Loucy (cell line): ENCODE measurements around the gene BAIAP3.

Experiments used
- H2AFZ ChIP-seq: fragments of 200-600 bp; sonication (generic); 2 replicates; pipeline ENCODE4 v1.6.0; 2016; ENCODE audit warnings: antibody characterized with exemption, mild to moderate bottlenecking, low read length, moderate library complexity
- H3F3A ChIP-seq: fragments of 200-600 bp; 2 replicates; pipeline ENCODE4 v1.6.0; 2016; ENCODE audit warnings: antibody characterized with exemption, low read depth, mild to moderate bottlenecking
- H3K27me3 ChIP-seq: fragments of 200-600 bp; sonication (generic); 2 replicates; pipeline ENCODE4 v1.6.1; 2014; ENCODE audit warnings: low read length, mild to moderate bottlenecking; ENCODE audit not compliant: insufficient read depth, poor library complexity, severe bottlenecking
- H3K36me3 ChIP-seq: fragments of 200-600 bp; sonication (generic); 2 replicates; pipeline ENCODE4 v1.6.1; 2016; ENCODE audit warnings: low read length; ENCODE audit not compliant: insufficient read depth
- H3K4me1 ChIP-seq: fragments of 200-600 bp; sonication (generic); 2 replicates; pipeline ENCODE4 v1.5.1; 2014; ENCODE audit warnings: low read length, mild to moderate bottlenecking; ENCODE audit not compliant: insufficient read depth, poor library complexity, severe bottlenecking
- H3K4me2 ChIP-seq: fragments of 200-600 bp; sonication (generic); 2 replicates; pipeline ENCODE4 v1.6.0; 2014; ENCODE audit warnings: antibody characterized with exemption, low read length, low read depth, mild to moderate bottlenecking; ENCODE audit not compliant: poor library complexity, severe bottlenecking
- H3K4me3 ChIP-seq: fragments of 200-600 bp; sonication (generic); 2 replicates; pipeline ENCODE4 v1.5.1; 2014; ENCODE audit warnings: low read length, mild to moderate bottlenecking, mixed read lengths; ENCODE audit not compliant: poor library complexity, severe bottlenecking
- H3K79me2 ChIP-seq: fragments of 200-600 bp; sonication (generic); 2 replicates; pipeline ENCODE4 v1.6.1; 2014; ENCODE audit warnings: low read length; ENCODE audit not compliant: insufficient read depth
- H3K9ac ChIP-seq: fragments of 200-600 bp; sonication (generic); 2 replicates; pipeline ENCODE4 v1.6.0; 2014; ENCODE audit warnings: mild to moderate bottlenecking, low read depth, low read length, moderate library complexity; ENCODE audit not compliant: poor library complexity, severe bottlenecking
- H3K9me2 ChIP-seq: fragments of 200-600 bp; sonication (generic); replicated peaks from 2 replicates; pipeline ENCODE4 v1.6.1; 2016; ENCODE audit warnings: low read depth, low read length, mixed read lengths
- H3K9me3 ChIP-seq: fragments of 200-600 bp; sonication (generic); 2 replicates; pipeline ENCODE4 v1.6.1; 2014; ENCODE audit warnings: mild to moderate bottlenecking, antibody characterized with exemption, low read length, low read depth; ENCODE audit not compliant: insufficient read depth
- H4K20me1 ChIP-seq: fragments of 200-600 bp; sonication (generic); 2 replicates; pipeline ENCODE4 v1.6.0; 2014; ENCODE audit warnings: antibody characterized with exemption, low read length, mild to moderate bottlenecking; ENCODE audit not compliant: insufficient read depth, poor library complexity, severe bottlenecking
- CTCF ChIP-seq: fragments of 200-600 bp; sonication (generic); conservative IDR thresholded peaks from 2 replicates; pipeline ENCODE4 v1.5.1; 2014; ENCODE audit warnings: mild to moderate bottlenecking, antibody characterized with exemption, low read length
- EZH2phosphoT487 ChIP-seq: fragments of 200-600 bp; IDR thresholded peaks from 2 replicates; pipeline ENCODE4 v1.6.1; 2018; ENCODE audit warnings: antibody characterized with exemption, mild to moderate bottlenecking, moderate library complexity, borderline replicate concordance

BAIAP3 gene

GRCh38 chr16:1301562-1301961 lies 31.9 kb upstream of the BAIAP3 start:
- no peak overlapping the region for H3K4me3 ChIP-seq
- H3K4me1 ChIP-seq: peaks cover 7% of the 10 kb centered on the region
- no peaks in the 10 kb centered on the region for H3K36me3 ChIP-seq
- no peaks in the 10 kb centered on the region for H3F3A ChIP-seq
- no peaks in the 10 kb centered on the region for H3K9me3 ChIP-seq
- H3K79me2 ChIP-seq: no peaks in the 10 kb centered on the region
- no peak overlapping the region for H2AFZ ChIP-seq
- no peaks in the 10 kb centered on the region for H3K9me2 ChIP-seq
- no peak overlapping the region for H3K4me2 ChIP-seq
- TF ChIP-seq CTCF (no peak), EZH2phosphoT487 (no peak)
- no peak overlapping the region for H3K9ac ChIP-seq
- no peaks in the 10 kb centered on the region for H3K27me3 ChIP-seq
- H4K20me1 ChIP-seq: no peaks in the 10 kb centered on the region

- H3K9me2 ChIP-seq: no peaks in the 10 kb centered on the region
- no peak overlapping the region for H3K4me2 ChIP-seq
- H3K79me2 ChIP-seq: peaks cover 10% of the 10 kb centered on the region
- no peaks in the 10 kb centered on the region for H3K27me3 ChIP-seq
- peaks cover 9% of the 10 kb centered on the region for H4K20me1 ChIP-seq
- H3F3A ChIP-seq: no peaks in the 10 kb centered on the region
- no peak overlapping the region for H3K4me3 ChIP-seq
- no peaks in the 10 kb centered on the region for H3K4me1 ChIP-seq
- H3K9me3 ChIP-seq: no peaks in the 10 kb centered on the region
- H3K9ac ChIP-seq: no peak overlapping the region
- TF ChIP-seq EZH2phosphoT487 (no peak), CTCF (no peak)
- no peaks in the 10 kb centered on the region for H3K36me3 ChIP-seq
- no peak overlapping the region for H2AFZ ChIP-seq
Measured at GRCh38 chr16:1305823-1306222, 27.6 kb upstream of the BAIAP3 start.

DNA sequence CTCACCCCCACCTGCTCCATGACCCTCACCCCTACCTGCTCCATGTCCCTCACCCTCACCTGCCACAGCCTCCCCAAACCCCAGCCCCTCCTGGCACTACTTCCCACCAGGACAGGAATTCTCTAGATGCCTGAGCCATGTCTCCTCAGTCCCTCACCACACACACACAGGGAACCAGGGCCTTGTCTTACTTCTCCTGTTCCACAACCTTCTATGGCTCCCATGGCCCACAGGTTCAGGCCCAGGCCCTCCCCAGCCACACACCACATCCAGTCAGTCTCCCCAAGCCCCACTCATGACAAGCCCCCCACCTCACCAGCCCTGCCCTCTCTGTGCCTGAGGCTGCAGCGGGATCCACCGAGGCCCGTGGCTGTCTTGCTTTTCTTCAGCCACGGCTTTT lies 27.1 kb upstream of the BAIAP3 start:
- Histone ChIP-seq H4K20me1 (peaks cover 14% of the 10 kb centered on the region), H3K4me2 (no peak overlapping the region), H3K27me3 (no peaks in the 10 kb centered on the region), H3K9me3 (no peaks in the 10 kb centered on the region), H3K36me3 (no peaks in the 10 kb centered on the region), H3K4me1 (no peaks in the 10 kb centered on the region), H2AFZ (no peak overlapping the region), H3K9me2 (no peaks in the 10 kb centered on the region), H3K9ac (no peak overlapping the region), H3F3A (no peaks in the 10 kb centered on the region), H3K4me3 (no peak overlapping the region), H3K79me2 (peaks cover 15% of the 10 kb centered on the region)
- no peak for TF ChIP-seq EZH2phosphoT487
- TF ChIP-seq CTCF: no peak
